ENCODE data around the gene KRT82.

KRT82 gene

GRCh38 chr12:52379536-52379935, 26.6 kb downstream of the KRT82 start:
- no peak for DNase-seq

- no peak for DNase-seq
Measured at GRCh38 chr12:52378091-52378490, 28.0 kb downstream of the KRT82 start.

DNA sequence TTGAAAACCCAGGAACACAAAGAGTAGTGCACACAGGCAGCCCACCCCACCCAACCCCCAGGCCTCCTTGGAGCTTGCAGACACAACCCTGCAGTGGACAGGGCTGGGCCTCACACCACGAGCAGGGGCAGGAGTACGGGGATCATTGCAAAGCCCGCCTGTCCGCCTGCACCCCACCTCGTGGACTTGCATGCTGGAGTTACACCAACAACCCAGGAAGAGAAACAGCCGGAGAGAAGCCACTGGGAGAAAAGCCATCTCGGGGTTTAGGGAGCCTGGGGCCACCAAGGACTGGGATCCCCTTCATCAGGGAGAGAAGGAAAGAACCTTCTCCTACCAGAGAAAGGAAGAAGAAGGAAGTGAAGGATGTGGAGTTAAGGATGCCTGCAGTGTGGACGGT, 28.9 kb downstream of the KRT82 start:
- no peak for DNase-seq

GRCh38 chr12:52372216-52373154, 33.6 kb downstream of the KRT82 start:
- DNase-seq: peak; percentile 81

DNA sequence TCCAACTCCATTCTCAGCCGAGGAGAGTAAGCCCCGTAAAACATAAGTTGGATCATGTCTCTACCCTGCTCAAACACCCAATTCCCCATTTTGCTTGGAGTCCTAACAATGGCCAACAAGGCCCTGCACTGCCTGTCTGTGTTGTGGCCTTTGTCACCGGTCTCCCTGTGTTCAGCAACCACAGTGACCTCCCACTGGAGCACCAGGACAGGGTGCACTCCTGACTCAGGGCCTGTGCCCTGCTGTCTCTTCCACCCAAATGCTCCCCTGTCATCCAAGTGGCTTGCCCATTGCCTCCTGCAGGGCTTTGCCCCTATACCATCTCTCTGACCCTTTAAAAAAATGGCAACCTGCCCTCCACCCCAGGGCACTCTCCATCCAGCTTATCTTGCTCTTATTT, 34.4 kb downstream of the KRT82 start:
- no peak for DNase-seq

- DNase-seq: no peak
Measured at GRCh38 chr12:52370926-52371608, 35.1 kb downstream of the KRT82 start.

DNA sequence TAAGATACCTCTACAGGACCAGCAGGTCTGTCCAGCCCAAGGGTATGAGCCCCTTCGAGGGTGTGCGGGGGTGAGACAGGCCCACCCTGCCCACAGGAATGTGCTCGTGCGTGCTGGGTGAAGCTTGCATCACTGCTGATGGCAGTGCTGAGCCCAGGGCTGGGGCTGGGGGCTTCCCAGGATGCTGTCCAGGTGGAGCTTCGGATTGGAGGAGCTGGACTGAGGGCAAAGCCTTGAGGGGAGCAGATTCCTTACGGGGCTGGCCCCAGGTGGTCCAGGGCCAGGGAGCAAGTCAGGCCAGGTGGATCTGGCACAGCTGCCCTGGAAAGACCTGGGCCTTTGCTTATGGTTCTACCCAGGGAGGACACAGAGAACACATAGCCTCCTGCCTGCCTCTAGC, 36.3 kb downstream of the KRT82 start:
- no peak for DNase-seq

DNA sequence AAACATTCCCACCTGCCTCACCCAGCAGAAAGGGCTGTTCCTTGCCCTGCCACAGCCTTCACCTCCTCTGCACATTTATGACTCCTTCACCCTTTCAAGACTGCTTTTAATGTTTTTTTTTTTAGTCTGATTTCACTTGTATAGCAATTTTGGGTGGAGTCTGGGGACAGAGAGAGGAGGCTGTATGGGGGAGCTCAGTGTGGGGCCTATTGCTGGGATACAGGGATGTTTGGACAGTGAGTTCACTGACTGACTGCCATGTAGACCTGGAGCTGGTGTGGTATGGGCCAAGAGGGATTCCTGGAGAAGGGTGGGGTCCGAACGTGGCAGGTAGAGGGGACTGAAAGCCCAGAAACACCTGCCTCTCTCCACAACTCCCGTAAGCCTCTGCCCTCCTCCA, 36.9 kb downstream of the KRT82 start:
- no peak for DNase-seq

DNA sequence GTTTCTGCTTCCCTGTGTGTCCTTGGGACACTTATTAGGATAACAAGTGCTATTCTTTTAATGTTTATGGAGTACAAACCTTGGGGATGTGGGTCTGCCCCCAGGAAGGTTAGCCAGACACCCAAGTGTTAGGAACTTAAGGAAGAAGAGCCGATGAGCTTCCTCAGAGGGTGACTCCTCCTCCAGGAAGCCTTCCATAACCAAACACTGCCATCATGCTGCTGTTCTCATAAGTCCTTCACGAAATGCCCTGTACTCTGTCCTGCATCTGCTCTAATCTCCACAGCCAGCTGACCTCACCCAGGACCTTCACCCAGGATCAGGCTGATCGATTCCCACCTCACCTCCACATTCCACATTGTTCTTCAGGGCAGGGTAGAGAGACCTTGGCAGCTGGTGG, 37.6 kb downstream of the KRT82 start:
- DNase-seq: no peak

- no peak for DNase-seq
Measured at GRCh38 chr12:52367876-52368275, 38.3 kb downstream of the KRT82 start.

- no peak for DNase-seq
Measured at GRCh38 chr12:52366738-52367485, 39.2 kb downstream of the KRT82 start, which contains the start of gene KRT85. KRT85 (minus strand) TSS chr12:52367481; CDS start chr12:52367405, 76 bp downstream.

DNA sequence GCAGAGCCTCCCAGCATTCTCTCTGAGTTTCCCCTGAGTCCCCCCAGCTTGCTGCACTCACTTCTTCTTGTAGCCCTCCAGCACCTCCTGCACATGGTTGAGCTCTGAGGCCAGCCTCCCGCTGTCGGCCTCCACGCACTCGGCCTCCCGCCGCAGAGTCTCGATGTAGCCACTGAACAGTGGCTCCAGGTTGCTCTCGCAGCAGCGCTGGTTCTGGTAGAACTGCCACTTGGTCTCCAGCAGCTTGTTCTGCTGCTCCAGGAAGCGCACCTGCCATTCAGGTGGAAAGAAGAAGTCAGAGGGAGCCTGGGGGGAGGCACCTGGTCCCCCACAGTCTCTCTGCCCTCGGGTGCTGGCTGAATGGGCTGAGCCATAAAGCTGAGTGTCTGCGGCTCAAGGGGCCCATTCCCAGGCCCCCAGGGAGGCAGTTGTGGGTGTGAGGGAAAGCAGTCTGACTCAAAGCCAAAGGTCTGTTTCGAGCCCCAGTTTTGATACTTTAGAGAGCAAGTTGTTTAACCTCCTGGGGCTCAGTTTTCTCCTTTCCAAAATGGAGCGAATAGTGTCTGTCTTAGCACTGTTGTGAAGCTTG, 41.1 kb downstream of the KRT82 start:
- DNase-seq: no peak

DNA sequence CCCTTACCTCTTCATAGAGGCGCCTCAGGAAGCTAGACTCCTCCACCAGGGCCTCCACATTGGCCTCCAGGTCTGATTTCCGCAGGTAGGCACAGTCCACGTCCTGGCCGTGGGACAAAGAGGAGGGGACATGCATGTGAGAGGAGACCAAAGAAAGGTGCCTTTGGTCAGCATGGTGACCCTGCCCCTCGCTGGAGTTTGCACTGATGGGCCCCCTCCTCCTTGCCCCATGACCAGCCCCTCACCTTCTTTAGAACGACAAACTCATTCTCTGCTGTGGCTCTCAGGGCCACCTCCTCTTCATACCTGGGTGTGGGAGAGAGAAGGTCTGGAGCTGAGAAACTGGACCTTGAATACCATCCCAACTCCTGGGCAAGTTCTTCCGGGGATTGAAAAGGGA, 42.1 kb downstream of the KRT82 start:
- DNase-seq: no peak

DNA sequence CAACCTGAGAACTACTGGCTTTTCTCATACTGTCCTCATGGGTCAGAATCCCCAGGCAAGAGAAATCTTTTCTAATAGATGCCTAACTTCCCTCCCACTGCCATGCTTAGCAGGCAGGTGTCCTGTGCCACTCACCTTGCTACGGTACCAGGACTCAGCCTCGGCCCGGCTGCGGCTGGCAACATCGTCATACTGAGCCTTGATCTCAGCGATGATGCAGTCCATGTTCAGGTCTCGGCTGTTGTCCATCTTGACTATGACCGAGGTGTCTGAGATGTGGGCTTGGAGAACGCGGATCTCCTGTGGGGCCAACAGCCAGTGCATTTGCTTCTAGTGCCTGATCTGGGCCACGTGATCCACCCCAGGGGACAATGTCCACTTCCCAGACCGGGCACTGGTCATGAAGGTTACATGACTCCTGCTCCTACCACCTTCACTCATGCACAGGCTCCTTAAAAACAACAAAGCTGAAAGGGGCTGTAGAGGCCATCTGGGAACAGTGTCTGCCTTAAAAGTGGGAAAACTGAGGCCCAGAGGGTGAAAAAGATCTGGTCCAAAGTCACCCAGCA, 42.9 kb downstream of the KRT82 start:
- DNase-seq: no peak

GRCh38 chr12:52362118-52362726, 43.9 kb downstream of the KRT82 start:
- no peak for DNase-seq

DNA sequence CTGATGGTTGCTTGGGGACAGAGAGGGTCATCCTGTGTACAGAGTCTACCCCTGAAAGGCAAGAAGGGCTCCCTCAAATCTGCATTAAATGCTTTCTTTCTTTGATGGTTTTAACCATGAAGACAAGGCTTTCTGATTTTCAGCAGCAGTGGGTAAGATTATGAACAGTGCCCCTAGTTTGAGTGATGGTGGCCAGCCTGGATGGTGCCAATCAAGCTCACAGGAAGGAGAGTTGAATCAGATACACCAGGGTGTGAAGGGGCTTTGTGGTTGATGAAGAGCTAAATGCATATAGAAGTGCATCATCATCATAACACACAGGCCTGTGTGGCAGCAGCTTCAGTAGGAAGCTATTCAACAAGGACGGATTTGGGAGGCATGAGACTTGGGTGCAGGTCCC, 44.6 kb downstream of the KRT82 start:
- no peak for DNase-seq

GRCh38 chr12:52360663-52361271, 45.4 kb downstream of the KRT82 start:
- no peak for DNase-seq

DNA sequence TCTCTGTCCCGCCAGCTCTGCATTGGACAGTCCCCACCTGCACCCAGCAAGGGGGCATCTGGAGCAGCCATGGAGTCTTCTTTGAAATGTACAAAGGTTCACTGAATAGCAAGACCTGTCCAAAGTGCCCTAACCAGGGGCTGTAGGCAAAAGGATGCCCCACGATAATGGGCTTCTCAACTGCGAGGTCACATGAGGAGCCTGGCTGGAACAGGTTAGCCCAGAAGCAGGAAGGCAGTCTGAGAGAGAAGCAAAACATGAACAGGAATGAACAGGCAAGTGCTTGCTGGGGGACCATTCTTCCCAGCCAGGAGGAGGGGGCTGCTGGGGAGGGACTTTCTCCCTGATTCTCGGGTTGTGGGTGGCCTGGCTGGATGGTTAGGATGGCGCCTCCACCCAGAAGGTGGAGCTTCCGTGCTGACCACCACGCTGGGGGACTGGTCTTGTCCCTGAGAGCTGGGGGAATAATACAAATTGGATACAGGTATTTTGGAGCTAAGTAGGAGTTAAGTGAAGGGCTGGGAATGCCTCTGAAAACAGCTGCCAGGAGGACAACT, 46.0 kb downstream of the KRT82 start:
- no peak for DNase-seq

GRCh38 chr12:52359621-52360061, 46.5 kb downstream of the KRT82 start:
- no peak for DNase-seq

- no peak for DNase-seq
Measured at GRCh38 chr12:52358575-52359350, 47.4 kb downstream of the KRT82 start.

All from NCI-H1694 (cell line).